WTC11 (cell line): ENCODE data around the gene ROBO2. TPM values are rescaled to one million over a fixed set of nuclear protein-coding genes. Genes with fewer than 3 reads are reported as not detected.

Source experiments
- ATAC-seq: fragments of 200-7000 bp; cut with Tn5 transposase; 2 replicates; pipeline ENCODE4 v1.10.0; 2021; ENCODE audit warnings: mild to moderate bottlenecking, moderate library complexity
- CTCF ChIA-PET: fragments of 300-600 bp; sonication (Branson Sonifier 250); formaldehyde crosslinking; loops from one replicate; lab custom pipeline; 2021; ENCODE audit warnings: antibody characterized with exemption; lab: Charles Lee
- POLR2A ChIA-PET: fragments of 350-600 bp; sonication (Branson Sonifier 250); formaldehyde crosslinking; loops from one replicate; lab custom pipeline; 2021; ENCODE audit warnings: antibody characterized with exemption; lab: Charles Lee
- DNase-seq: peaks from one replicate; pipeline ENCODE4 v3.0.0; 2021; ENCODE audit warnings: low spot score
- H3K27ac Mint-ChIP-seq: 2 replicates; pipeline ENCODE4 v1.8.0; 2021; ENCODE audit warnings: mixed read lengths
- H3K27me3 Mint-ChIP-seq: 2 replicates; pipeline ENCODE4 v1.8.0; 2021; ENCODE audit warnings: low read depth, mild to moderate bottlenecking, moderate library complexity, mixed read lengths
- H3K36me3 Mint-ChIP-seq: 2 replicates; pipeline ENCODE4 v1.8.0; 2021; ENCODE audit warnings: mixed read lengths
- H3K4me1 Mint-ChIP-seq: 2 replicates; pipeline ENCODE4 v1.8.0; 2022; ENCODE audit warnings: mixed read lengths
- H3K4me3 Mint-ChIP-seq: 2 replicates; pipeline ENCODE4 v1.8.0; 2021; ENCODE audit warnings: mild to moderate bottlenecking, moderate library complexity, mixed read lengths
- H3K9me3 Mint-ChIP-seq: 2 replicates; pipeline ENCODE4 v1.8.0; 2021; ENCODE audit warnings: mixed read lengths
- AFF4 ChIP-seq: sonication (generic); formaldehyde crosslinking; IDR thresholded peaks from 2 replicates; pipeline ENCODE4 v1.8.1; 2023; ENCODE audit warnings: mild to moderate bottlenecking, missing genetic modification reagents, borderline replicate concordance
- AR ChIP-seq: fragments of 250-450 bp; sonication (Bioruptor Pico); IDR thresholded peaks from 2 replicates; pipeline ENCODE4 v1.9.0; 2021; ENCODE audit warnings: mild to moderate bottlenecking
- CREM ChIP-seq: sonication (generic); formaldehyde crosslinking; IDR thresholded peaks from 2 replicates; pipeline ENCODE4 v1.8.1; 2022; ENCODE audit warnings: mild to moderate bottlenecking, missing genetic modification reagents, moderate library complexity
- ETV6 ChIP-seq: sonication (generic); formaldehyde crosslinking; IDR thresholded peaks from 2 replicates; pipeline ENCODE4 v1.8.1; 2022; ENCODE audit warnings: mild to moderate bottlenecking, missing genetic modification reagents
- FOXK1 ChIP-seq: sonication (generic); formaldehyde crosslinking; IDR thresholded peaks from 2 replicates; pipeline ENCODE4 v1.8.0; 2022; ENCODE audit warnings: mild to moderate bottlenecking, moderate library complexity, missing genetic modification reagents
- IRF2 ChIP-seq: sonication (generic); formaldehyde crosslinking; IDR thresholded peaks from 2 replicates; pipeline ENCODE4 v1.8.0; 2022; ENCODE audit warnings: low read depth, missing genetic modification reagents, borderline replicate concordance
- JUN ChIP-seq: sonication (generic); formaldehyde crosslinking; IDR thresholded peaks from 2 replicates; pipeline ENCODE4 v1.8.0; 2023; ENCODE audit warnings: mild to moderate bottlenecking, missing genetic modification reagents
- KAT7 ChIP-seq: sonication (generic); formaldehyde crosslinking; IDR thresholded peaks from 2 replicates; pipeline ENCODE4 v1.8.1; 2023; ENCODE audit warnings: missing genetic modification reagents, mild to moderate bottlenecking, borderline replicate concordance
- NFATC4 ChIP-seq: fragments of 250-450 bp; sonication (Bioruptor Pico); IDR thresholded peaks from 2 replicates; pipeline ENCODE4 v1.9.0; 2021; ENCODE audit warnings: mild to moderate bottlenecking
- NFE2L1 ChIP-seq: sonication (generic); formaldehyde crosslinking; IDR thresholded peaks from 2 replicates; pipeline ENCODE4 v1.8.1; 2023; ENCODE audit warnings: missing genetic modification reagents
- NR1H2 ChIP-seq: sonication (generic); formaldehyde crosslinking; IDR thresholded peaks from 2 replicates; pipeline ENCODE4 v1.9.0; 2021; ENCODE audit warnings: mild to moderate bottlenecking, moderate library complexity, missing genetic modification reagents
- PREB ChIP-seq: sonication (generic); formaldehyde crosslinking; IDR thresholded peaks from 2 replicates; pipeline ENCODE4 v1.8.1; 2022; ENCODE audit warnings: mild to moderate bottlenecking, missing genetic modification reagents, moderate library complexity, borderline replicate concordance
- SMAD4 ChIP-seq: sonication (generic); formaldehyde crosslinking; IDR thresholded peaks from 2 replicates; pipeline ENCODE4 v1.8.0; 2022; ENCODE audit warnings: mild to moderate bottlenecking, missing genetic modification reagents
- ZBTB21 ChIP-seq: sonication (generic); formaldehyde crosslinking; IDR thresholded peaks from 2 replicates; pipeline ENCODE4 v1.8.1; 2023; ENCODE audit warnings: mild to moderate bottlenecking, missing genetic modification reagents, borderline replicate concordance
- ZNF232 ChIP-seq: sonication (generic); formaldehyde crosslinking; IDR thresholded peaks from 2 replicates; pipeline ENCODE4 v1.8.0; 2022; ENCODE audit warnings: mild to moderate bottlenecking, missing genetic modification reagents
- ZSCAN18 ChIP-seq: fragments of 250-450 bp; sonication (Bioruptor Pico); IDR thresholded peaks from 2 replicates; pipeline ENCODE4 v2.1.2; 2022; ENCODE audit warnings: mild to moderate bottlenecking, moderate library complexity
- total RNA-seq: library from RNA; stranded (reverse); gene quantifications from 3 replicates; pipeline ENCODE4 v1.2.3, GENCODE V29; 2021
- TF ChIP-seq, protein P1 (sequence below): fragments of 250-450 bp; sonication (Bioruptor Pico); IDR thresholded peaks from 2 replicates; pipeline ENCODE4 v1.9.0; 2021; ENCODE audit warnings: moderate library complexity, mild to moderate bottlenecking, inconsistent platforms, borderline replicate concordance
- TF ChIP-seq, protein P2 (sequence below): sonication (generic); formaldehyde crosslinking; IDR thresholded peaks from 2 replicates; pipeline ENCODE4 v1.8.0; 2022; ENCODE audit warnings: mild to moderate bottlenecking, missing genetic modification reagents

ROBO2 gene
- total RNA-seq, 1 experiment from 2014 or later = 11.7 TPM

DNA sequence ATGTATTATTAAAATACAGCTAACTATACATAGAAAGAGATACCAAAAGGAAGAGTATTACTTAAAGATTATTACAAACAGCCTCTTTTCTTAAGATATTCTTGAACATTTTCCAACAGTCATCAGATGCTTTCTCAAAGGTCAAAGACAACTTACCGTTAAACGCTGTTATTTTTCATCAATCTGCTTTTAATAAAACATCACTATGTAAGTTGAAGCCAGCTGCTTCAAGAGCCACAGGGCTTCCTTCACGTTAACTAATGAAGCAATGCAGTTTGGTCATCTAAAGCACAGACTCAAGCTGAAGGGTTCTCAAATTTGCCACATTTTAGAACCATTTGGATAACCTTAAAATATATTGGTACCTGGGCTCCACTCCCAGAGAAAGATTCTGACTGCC is 578.8 kb downstream of the ROBO2 start (continued):
- no peak for TF ChIP-seq AFF4 (CRISPR knock-in tag)
- TF ChIP-seq CREM (CRISPR knock-in tag) = no peak

DNA sequence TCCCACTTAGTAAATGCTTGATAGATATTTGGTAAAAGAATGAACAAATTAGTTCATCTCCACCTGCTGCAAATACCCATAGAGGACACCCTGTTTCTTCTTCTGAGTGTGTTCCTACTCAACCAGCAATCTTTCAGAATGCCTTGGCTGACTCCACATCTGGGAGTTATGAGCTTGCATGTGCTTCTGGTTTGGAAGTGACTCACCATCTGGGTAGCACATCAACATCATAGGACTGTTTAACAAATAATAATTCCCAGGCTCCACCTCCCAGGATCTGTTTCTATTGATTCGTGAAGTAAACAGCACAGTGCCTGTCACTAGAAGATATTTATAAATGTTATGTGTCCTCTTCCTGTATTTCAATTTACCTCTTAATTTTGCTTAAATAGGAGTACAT is 580.1 kb downstream of the ROBO2 start:
- CTCF ChIA-PET = no interaction called here
- no peaks in the 10 kb centered on the region for H3K27me3 Mint-ChIP-seq
- POLR2A ChIA-PET = no interaction called here
- no peak for DNase-seq
- TF ChIP-seq, protein P1, sequence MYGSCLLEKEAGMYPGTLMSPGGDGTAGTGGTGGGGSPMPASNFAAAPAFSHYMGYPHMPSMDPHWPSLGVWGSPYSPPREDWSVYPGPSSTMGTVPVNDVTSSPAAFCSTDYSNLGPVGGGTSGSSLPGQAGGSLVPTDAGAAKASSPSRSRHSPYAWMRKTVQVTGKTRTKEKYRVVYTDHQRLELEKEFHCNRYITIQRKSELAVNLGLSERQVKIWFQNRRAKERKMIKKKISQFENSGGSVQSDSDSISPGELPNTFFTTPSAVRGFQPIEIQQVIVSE = no peak
- TF ChIP-seq NFATC4 (CRISPR knock-in tag) = no peak
- TF ChIP-seq, protein P2, sequence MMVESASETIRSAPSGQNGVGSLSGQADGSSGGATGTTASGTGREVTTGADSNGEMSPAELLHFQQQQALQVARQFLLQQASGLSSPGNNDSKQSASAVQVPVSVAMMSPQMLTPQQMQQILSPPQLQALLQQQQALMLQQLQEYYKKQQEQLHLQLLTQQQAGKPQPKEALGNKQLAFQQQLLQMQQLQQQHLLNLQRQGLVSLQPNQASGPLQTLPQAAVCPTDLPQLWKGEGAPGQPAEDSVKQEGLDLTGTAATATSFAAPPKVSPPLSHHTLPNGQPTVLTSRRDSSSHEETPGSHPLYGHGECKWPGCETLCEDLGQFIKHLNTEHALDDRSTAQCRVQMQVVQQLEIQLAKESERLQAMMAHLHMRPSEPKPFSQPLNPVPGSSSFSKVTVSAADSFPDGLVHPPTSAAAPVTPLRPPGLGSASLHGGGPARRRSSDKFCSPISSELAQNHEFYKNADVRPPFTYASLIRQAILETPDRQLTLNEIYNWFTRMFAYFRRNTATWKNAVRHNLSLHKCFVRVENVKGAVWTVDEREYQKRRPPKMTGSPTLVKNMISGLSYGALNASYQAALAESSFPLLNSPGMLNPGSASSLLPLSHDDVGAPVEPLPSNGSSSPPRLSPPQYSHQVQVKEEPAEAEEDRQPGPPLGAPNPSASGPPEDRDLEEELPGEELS (CRISPR knock-in tag) = no peak
- TF ChIP-seq JUN = no peak
- TF ChIP-seq SMAD4 = no peak
- TF ChIP-seq, all 79 proteins: peak for 0
- no peaks in the 10 kb centered on the region for H3K9me3 Mint-ChIP-seq
- H3K4me1 Mint-ChIP-seq = no peaks in the 10 kb centered on the region
- H3K4me3 Mint-ChIP-seq = no peak overlapping the region
- no peak overlapping the region for H3K27ac Mint-ChIP-seq
- no peak for ATAC-seq
- H3K36me3 Mint-ChIP-seq = no peaks in the 10 kb centered on the region

DNA sequence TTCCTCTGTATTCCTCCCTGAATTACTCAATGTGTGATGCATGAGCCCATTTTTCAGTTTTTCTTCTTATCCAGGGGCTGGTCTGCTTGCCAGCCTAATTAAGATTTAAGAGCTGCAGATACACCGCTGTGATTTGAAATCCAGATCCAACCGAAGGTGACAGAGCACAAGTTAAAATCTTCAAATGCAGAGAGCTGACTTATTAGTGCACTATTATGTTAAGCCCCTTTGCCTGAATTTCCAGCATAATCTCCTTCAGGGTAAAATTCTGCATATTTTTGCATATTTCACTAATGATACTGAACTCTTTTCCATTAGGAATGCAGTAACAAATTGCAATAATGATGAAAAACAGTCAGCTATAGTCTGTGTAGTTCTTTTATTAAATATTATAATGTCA is 583.6 kb downstream of the ROBO2 start:
- Mint-ChIP-seq H3K9me3 (no peaks in the 10 kb centered on the region), H3K4me3 (no peak overlapping the region), H3K27ac (no peak overlapping the region), H3K4me1 (0 out of 2 replicates have a peak, but pooled peaks cover 2% of the 10 kb centered on the region), H3K27me3 (no peaks in the 10 kb centered on the region), H3K36me3 (no peaks in the 10 kb centered on the region)
- ATAC-seq (no peak), DNase-seq (no peak)
- ChIA-PET CTCF (no interaction called here), POLR2A (no interaction called here)
- TF ChIP-seq CREM (CRISPR knock-in tag) (no peak), KAT7 (CRISPR knock-in tag) (no peak), ETV6 (CRISPR knock-in tag) (no peak)

GRCh38 chr3:77626157-77626556 is 586.3 kb downstream of the ROBO2 start:
- CTCF ChIA-PET = no interaction called here
- POLR2A ChIA-PET = no interaction called here
- Mint-ChIP-seq H3K4me1 (peaks cover 11% of the 10 kb centered on the region), H3K9me3 (no peaks in the 10 kb centered on the region), H3K27me3 (no peaks in the 10 kb centered on the region), H3K4me3 (no peak overlapping the region), H3K36me3 (no peaks in the 10 kb centered on the region), H3K27ac (no peak overlapping the region)
- ATAC-seq (no peak), DNase-seq (no peak)
- TF ChIP-seq NFE2L1 (CRISPR knock-in tag) (no peak), NR1H2 (CRISPR knock-in tag) (no peak), ZBTB21 (CRISPR knock-in tag) (no peak), ZSCAN18 (CRISPR knock-in tag) (no peak), AR (no peak), FOXK1 (CRISPR knock-in tag) (no peak), ZNF232 (no peak), IRF2 (CRISPR knock-in tag) (no peak), PREB (CRISPR knock-in tag) (no peak)
